ENCODE results near the gene OR5AU1.

The OR5AU1 gene

GRCh38 chr14:21155963-21156362 is at the start of gene OR5AU1:
TSS of gene OR5AU1 (minus strand) at chr14:21156063. CDS start at chr14:21155872, 191 bp downstream.
- no peaks in the 10 kb centered on the region for H3K9me3 ChIP-seq

DNA sequence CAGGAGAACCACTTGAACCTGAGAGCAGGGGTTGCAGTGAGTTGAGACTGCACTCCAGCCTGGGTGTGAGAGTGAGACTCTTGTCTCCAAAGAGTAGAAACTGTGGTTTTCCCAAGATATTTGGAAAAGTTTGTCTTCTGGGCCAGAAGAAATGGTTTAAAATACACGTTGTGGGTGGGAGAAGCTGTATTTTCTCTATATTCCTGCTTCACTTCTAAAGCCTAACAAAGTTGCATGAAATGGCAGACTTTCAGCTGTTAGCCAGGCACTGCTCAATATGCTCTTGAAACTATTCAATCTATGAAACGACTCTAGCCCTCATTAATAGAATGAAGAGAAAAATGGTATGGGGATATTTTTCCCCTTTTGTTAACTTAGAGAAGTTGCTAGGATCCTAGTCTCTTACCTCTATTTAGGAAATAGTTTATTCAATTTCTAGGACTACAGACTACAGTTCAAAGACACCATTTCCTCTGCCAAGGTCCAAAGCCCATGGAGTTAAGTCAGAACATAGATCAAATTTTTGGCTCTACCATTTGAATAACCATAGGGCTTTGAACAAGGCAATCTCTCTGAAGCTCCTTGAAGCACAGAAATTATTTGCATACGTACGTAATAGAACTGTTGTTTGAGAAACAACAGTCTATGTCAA is 49.3 kb upstream of the OR5AU1 start:
- Histone ChIP-seq H3K4me1 (peaks cover 9% of the 10 kb centered on the region; the same call in 1 of the 2 replicates), H3K36me3 (replicated peaks) (peaks cover 62% of the 10 kb centered on the region), H3K27me3 (ENCODE audit: low read depth) (no peaks in the 10 kb centered on the region), H3K4me3 (no peak overlapping the region), H3K9me3 (no peaks in the 10 kb centered on the region)
- no peak for DNase-seq (ENCODE audit: low spot score in 2 of 2)
- in situ Hi-C loops (cut with MboI; ENCODE audit: low sequenced_read_pairs): no loop called here

More at GRCh38 chr14:21155963-21156362, at the start of gene OR5AU1:
- H3K27me3 ChIP-seq (ENCODE audit: low read depth): peaks cover 14% of the 10 kb centered on the region
- no peak within 1 kb of the TSS for H3K4me3 ChIP-seq
- no peaks in the 10 kb centered on the region for H3K4me1 ChIP-seq
- DNase-seq (ENCODE audit: low spot score in 2 of 2): no peak
- in situ Hi-C loops (cut with MboI; ENCODE audit: low sequenced_read_pairs): no loop called here
- no peaks in the 10 kb centered on the region for H3K36me3 ChIP-seq (replicated peaks)

- Histone ChIP-seq H3K27me3 (ENCODE audit: low read depth) (no peaks in the 10 kb centered on the region), H3K9me3 (no peaks in the 10 kb centered on the region), H3K36me3 (replicated peaks) (peaks cover 54% of the 10 kb centered on the region), H3K4me1 (peaks cover 3% of the 10 kb centered on the region; the same call in 1 of the 2 replicates), H3K4me3 (no peak overlapping the region)
- in situ Hi-C loops (cut with MboI; ENCODE audit: low sequenced_read_pairs): no loop called here
- DNase-seq (ENCODE audit: low spot score in 2 of 2): no peak
Observed at GRCh38 chr14:21204167-21205025, 48.5 kb upstream of the OR5AU1 start.

- no peaks in the 10 kb centered on the region for H3K9me3 ChIP-seq
- in situ Hi-C loops (cut with MboI; ENCODE audit: low sequenced_read_pairs): no loop called here
- H3K4me3 ChIP-seq: no peak overlapping the region
- H3K27me3 ChIP-seq (ENCODE audit: low read depth): no peaks in the 10 kb centered on the region
- H3K4me1 ChIP-seq: no peaks in the 10 kb centered on the region
- H3K36me3 ChIP-seq (replicated peaks): peaks cover 46% of the 10 kb centered on the region
- DNase-seq (ENCODE audit: low spot score in 2 of 2): no peak
Observed at GRCh38 chr14:21203470-21204166, 47.8 kb upstream of the OR5AU1 start.

DNA sequence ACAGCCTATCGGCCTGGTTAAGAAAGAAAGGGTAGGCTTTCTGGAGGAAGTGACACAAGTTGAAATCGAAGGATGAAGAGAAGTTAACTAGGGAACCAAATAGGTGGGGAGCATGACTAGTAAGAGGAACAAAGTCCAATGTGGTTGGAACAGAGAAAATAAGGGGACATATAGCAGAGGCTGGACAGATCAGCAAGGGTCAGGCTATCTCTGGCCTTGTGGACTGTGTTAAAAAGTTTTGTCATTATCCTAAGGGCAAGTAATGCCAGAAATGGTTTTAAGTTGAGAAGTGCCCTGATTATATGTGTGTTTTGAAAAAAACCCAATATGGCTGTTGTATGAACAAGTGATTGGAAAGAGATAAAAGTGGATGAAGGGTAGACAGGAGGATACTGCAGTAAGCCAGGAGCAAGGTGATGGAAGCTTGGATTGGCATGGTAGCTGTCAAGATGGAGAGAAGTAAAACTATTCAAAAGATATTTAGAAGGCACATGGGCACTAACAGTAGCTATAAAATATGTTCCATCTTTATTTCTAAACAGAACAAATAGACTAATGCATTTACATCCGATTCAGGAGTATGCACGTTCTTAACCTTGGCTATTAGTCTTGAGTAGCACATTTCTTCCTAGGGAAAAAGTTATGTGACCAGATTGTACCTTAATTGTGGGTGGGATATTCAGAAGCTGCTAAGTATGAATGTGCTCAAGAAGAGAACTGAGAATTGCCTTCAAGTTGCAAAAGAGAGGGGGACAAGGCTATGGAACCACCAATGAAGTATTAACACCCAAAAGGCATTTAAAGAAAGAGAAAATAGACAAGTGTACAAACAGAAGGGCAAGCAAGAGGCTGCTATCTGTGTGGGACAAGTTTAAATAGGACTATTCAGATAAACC is 46.8 kb upstream of the OR5AU1 start:
- DNase-seq (ENCODE audit: low spot score in 2 of 2): no peak

GRCh38 chr14:21201732-21202462 is 46.0 kb upstream of the OR5AU1 start:
- Histone ChIP-seq H3K36me3 (replicated peaks) (peaks cover 29% of the 10 kb centered on the region), H3K4me1 (no peaks in the 10 kb centered on the region), H3K9me3 (no peaks in the 10 kb centered on the region), H3K4me3 (no peak overlapping the region), H3K27me3 (ENCODE audit: low read depth) (no peaks in the 10 kb centered on the region; the same call in 1 of the 2 replicates)
- in situ Hi-C loops (cut with MboI; ENCODE audit: low sequenced_read_pairs): no loop called here
- no peak for DNase-seq (ENCODE audit: low spot score in 2 of 2)

More for the DNA sequence above, 46.8 kb upstream of the OR5AU1 start:
- Histone ChIP-seq H3K4me3 (no peak overlapping the region), H3K27me3 (ENCODE audit: low read depth) (no peaks in the 10 kb centered on the region), H3K36me3 (replicated peaks) (peaks cover 37% of the 10 kb centered on the region), H3K9me3 (no peaks in the 10 kb centered on the region), H3K4me1 (no peaks in the 10 kb centered on the region)
- in situ Hi-C loops (cut with MboI; ENCODE audit: low sequenced_read_pairs): no loop called here

DNA sequence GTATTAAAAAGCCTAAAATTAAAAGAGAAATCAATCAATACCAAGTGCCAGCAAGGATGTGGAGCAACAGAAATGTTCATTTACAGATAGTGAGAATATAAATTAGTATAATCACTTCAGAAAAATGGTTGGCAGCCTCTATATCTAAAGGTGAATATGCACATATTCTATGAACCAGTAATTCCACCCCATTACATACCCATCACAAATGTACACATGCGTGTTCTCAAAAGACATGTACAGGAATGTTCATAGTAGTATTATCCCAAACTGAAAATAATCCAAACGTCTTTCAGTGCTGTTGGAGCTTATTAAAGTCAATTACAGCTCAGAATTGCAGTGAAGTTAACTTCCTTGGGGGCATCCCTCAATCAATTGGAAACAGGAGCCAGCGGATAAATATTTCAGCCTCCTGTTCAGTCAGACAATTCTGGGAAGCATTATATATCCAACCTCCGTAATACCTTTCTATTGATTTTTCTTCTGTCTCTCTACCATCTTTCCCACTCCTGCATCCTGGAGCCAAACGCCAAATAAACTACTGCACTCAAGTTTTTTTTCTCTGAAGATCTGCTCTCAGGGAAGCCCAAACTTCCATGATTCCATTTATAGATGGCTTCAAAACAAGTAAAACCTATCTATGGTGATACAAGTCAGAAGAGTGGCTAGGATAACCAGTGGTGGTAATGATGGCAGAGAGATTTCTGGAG is 45.0 kb upstream of the OR5AU1 start:
- Histone ChIP-seq H3K4me1 (no peaks in the 10 kb centered on the region), H3K4me3 (no peak overlapping the region), H3K27me3 (ENCODE audit: low read depth) (no peaks in the 10 kb centered on the region; the same call in 1 of the 2 replicates), H3K9me3 (no peaks in the 10 kb centered on the region), H3K36me3 (replicated peaks) (peaks cover 20% of the 10 kb centered on the region)
- in situ Hi-C loops (cut with MboI; ENCODE audit: low sequenced_read_pairs): no loop called here
- no peak for DNase-seq (ENCODE audit: low spot score in 2 of 2)

GRCh38 chr14:21199611-21200560 is 44.0 kb upstream of the OR5AU1 start:
- in situ Hi-C loops (cut with MboI; ENCODE audit: low sequenced_read_pairs): no loop called here
- H3K27me3 ChIP-seq (ENCODE audit: low read depth): no peaks in the 10 kb centered on the region; the same call in 1 of the 2 replicates
- peaks cover 10% of the 10 kb centered on the region for H3K36me3 ChIP-seq (replicated peaks)
- no peak for DNase-seq (ENCODE audit: low spot score in 2 of 2)
- no peaks in the 10 kb centered on the region for H3K9me3 ChIP-seq
- H3K4me1 ChIP-seq: no peaks in the 10 kb centered on the region
- H3K4me3 ChIP-seq: no peak overlapping the region

- no peaks in the 10 kb centered on the region for H3K4me1 ChIP-seq
- no peak overlapping the region for H3K4me3 ChIP-seq
- no peaks in the 10 kb centered on the region; the same call in 1 of the 2 replicates for H3K27me3 ChIP-seq (ENCODE audit: low read depth)
- no peak for DNase-seq (ENCODE audit: low spot score in 2 of 2)
- no peaks in the 10 kb centered on the region; the same call in 1 of the 2 replicates for H3K9me3 ChIP-seq
- H3K36me3 ChIP-seq (replicated peaks): no peaks in the 10 kb centered on the region; the same call in 1 of the 2 replicates
- in situ Hi-C loops (cut with MboI; ENCODE audit: low sequenced_read_pairs): no loop called here
Observed at GRCh38 chr14:21197418-21198205, 41.7 kb upstream of the OR5AU1 start.

- in situ Hi-C loops (cut with MboI; ENCODE audit: low sequenced_read_pairs): no loop called here
- Histone ChIP-seq H3K27me3 (ENCODE audit: low read depth) (no peaks in the 10 kb centered on the region; the same call in 1 of the 2 replicates), H3K36me3 (replicated peaks) (no peaks in the 10 kb centered on the region), H3K4me3 (no peak overlapping the region), H3K9me3 (no peaks in the 10 kb centered on the region; the same call in 1 of the 2 replicates), H3K4me1 (peaks cover 2% of the 10 kb centered on the region; the same call in 1 of the 2 replicates)
- no peak for DNase-seq (ENCODE audit: low spot score in 2 of 2)
Observed at GRCh38 chr14:21194597-21194996, 38.7 kb upstream of the OR5AU1 start.

All from HAP-1 (cell line).